HG02642 (cell line): Measurements from ENCODE around the gene FARP2.
"Not testable (repeated sequence)": the region's sequence is repeated elsewhere in the genome, so short reads cannot be mapped to it uniquely, and the experiment has no call there.

ENCODE experiments used
- ATAC-seq: cut with Tn5 transposase; IDR thresholded peaks from one replicate; pipeline ENCODE4 v1.9.1; 2021; ENCODE audit warnings: mild to moderate bottlenecking; ENCODE audit not compliant: unreplicated experiment, poor library complexity

The FARP2 gene

DNA sequence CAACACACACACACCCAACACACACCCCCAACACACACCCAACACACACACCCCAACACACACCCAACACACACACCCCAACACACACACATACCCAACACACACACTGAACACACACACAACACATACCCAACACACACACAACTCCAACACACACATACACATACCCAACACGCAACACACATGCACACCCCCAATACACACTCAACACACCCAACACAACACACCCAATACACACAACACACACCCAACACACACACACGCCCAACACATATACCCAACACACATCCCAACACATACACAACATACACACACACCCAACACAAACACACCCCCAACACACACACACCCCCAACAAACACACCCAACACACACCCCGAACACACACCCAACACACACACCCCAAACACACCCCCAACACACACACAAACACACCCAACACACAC lies 160.5 kb downstream of the FARP2 start:
- ATAC-seq: no peak

DNA sequence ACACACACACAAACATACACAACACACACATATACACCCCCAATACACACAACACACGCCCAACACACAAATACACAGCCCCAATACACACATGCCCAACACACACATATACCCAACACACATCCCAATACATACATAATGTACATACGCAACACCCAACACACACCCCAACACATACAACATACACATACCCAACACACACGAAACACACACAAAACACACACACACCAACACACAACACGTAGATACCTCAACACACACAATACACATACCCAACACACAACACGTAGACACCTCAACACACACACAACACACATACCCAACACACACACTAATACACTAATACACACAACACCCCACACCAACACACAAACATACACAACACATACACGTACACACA lies 161.2 kb downstream of the FARP2 start:
- ATAC-seq: no peak

DNA sequence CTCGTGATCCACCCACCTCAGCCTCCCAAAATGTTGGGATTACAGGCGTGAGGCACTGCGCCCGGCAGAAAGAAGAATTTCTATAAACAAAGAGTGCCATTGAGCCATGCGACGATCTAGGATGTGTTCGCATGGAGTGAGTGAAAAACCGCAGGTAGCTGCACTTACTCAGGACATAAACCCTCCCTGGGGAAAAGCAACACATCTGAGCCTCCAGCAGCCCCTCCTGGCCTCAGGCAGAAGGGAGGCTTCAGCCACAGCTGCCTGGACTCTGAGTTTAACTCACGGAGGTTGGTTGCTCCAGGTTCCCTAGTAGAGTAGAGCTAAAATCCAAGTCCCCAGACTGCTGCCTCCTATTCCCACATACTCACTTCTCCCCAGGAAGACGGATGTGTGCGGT lies 163.6 kb downstream of the FARP2 start:
- no peak for ATAC-seq

DNA sequence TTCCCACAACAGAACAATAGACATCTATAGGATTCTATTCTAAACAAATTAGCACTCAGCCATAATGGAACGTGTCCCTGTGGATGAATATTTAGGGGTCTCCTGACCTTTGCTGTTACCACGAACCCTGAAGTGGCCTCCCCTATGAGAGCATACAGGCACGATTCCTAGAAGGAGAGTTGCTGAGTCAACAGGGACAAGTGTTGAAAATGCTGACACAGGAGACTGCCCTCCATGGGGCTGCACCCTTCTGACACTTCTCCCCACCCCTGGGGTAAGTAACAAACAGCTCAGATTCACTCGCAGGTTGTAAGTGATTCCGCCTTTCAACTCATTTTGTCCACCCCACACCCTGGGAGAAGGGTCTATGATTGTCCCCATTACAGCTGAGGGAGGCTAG lies 166.4 kb downstream of the FARP2 start:
- ATAC-seq: no peak

DNA sequence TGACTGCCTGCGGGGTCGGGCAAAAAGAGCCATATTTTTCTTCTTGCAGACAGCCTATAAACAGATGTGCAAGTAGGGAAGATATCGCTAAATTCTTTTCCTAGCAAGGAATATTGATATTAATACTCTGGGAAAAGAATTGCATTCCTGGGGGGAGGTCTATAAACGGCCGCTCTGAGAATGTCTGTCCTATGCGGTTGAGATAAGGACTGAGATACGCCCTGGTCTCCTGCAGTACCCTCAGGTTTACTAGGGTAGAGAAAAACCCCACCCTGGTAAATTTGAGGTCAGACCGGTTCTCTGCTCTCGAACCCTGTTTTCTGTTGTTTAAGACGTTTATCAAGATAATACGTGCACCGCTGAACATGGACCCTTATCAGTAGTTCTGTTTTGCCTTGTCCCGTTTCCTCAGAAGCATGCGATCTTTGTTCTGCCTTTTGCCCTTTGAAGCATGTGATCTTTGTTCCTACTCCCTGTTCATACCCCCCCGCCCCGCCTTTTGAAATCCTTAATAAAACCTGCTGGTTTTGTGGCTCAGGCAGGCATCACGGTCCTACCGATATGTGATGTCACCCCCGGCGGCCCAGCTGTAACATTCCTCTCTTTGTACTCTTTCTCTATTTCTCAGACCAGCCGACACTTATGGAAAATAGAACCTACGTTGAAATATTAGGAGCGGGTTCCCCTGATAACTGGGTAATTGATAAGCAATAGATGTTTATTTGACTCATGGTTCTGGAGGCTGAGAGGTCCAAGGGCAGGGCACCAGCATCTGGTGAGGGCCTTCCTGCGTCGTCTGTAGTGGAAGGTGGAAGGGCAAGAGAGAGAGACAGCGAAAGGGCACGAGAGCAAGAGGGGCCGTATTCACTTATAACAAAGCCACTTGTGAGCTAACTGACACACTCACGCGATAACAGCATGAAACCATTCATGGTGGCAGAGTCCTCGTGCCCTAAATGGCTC lies 170.0 kb downstream of the FARP2 start:
- not testable (repeated sequence) for ATAC-seq

DNA sequence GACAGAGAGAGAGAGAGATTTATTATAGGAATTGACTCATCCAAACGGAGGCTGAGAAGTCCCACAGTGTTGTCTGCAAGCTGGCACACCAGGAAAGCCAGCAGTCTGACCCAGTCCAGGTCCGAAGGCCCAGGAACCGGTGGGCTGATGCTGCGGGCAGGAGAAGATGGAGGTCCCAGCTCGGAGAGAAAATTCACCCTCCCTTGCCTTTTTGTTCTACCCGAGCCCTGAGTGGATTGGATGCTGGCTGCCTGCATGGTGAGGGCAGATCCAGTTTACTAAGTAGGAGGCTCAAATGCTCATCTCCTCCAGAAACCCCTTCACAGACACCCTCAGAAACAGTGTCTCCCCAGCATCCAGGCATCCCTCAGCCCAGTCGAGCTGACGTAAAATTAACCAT lies 174.5 kb downstream of the FARP2 start:
- ATAC-seq: no peak

DNA sequence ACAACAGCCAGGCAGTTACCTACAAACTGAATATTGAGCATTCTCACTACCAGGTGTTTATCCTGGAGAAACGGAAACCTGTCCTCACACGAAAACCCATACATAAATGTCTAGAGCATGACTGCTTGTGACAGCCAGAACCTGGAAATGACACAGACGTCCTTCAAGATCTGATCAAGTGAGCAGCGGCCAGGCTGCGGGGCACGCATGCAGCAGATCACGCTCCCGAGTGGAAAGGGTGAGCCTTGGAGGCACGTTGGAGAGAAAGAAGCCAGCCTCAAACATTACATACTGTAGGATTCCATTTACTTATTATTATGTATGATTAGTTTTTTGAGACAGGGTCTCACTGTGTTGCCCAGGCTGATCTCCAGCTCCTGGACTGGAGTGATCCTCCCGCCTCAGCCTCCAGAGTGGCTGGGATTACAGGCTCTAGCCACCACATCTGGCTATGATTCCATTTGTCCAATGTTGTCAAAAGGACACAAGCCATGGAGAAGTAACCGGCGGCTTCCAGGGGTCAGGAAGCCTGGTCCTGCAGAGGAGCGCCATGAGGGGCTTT lies 175.2 kb downstream of the FARP2 start:
- no peak for ATAC-seq

DNA sequence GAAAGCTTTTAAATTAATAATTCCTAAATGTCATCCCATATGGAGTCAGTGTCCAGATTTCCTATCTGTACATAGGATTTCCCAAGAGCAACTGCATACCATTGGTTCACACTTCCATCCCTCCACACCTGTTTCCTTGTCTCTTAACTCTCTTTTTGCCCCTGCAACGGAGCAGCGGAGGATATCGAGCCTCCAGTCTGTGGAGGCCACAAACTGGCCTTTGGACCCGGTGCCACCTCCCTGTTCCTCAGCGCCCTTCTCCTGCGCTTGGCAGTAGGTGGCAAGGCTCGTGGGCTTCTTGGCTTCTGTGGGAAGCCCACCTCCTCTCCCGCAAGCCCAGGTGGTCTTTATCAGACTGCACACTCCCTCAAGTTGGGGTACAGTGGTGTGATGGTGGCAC lies 176.1 kb downstream of the FARP2 start:
- ATAC-seq: no peak

DNA sequence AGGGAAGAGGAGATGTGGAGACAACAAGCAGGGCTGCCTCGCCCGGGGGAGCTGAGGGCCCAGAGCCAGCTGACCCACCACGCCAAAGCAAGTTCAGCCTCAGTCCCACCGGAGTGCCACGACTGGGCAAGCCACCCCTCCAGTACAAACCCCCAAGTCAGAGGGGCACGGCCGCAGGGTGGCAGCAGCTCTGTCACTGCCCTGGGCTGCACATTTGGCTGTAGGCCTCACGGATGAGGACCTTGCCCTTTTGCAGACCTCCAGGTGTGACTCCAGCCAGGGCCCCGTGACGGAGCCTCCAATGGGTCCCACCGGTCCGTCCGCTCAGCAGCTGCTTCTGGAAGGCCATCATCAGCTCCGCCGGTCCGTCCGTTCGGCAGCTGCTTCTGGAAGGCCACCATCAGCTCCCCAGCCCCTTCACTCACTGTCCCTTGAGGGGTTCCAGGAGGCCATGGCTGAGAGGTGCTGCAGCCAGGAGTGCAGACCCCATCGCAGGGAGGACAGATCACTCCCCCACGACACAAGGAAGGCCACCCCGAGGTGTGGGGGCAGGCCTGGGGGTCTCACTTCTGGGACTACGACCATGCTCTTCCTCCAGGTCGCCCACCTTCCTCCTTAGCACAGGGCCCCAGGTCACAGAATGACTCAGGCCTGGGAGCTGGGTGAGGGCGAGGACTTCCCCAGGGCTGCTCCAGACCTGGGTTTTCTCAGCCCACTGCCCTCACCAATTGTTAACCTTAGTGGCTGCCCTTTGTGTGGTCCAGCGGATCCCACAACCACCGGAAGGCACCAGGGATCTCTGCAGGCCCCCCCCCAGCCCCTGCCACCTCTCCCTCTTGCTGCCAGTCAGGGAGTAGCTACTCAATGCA lies 176.9 kb downstream of the FARP2 start:
- no peak for ATAC-seq

DNA sequence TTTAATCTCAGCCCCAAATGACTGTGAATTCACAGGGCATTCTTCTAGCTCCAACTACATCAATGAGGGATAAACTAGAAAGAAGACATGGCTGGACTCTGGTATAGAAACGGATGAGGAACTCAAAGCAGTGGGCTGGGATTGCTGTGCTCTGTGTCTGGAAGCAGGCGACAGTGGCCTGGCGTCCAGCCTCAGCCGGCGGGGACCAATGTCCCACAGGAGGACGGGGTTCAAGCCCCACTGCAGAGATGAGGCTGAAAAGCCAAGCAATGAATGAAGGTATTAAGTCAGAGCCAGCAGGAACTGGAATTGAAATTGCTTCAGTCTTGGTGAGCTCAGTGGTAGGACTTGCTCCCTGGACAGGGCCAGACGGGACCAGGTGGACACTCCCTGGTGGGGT lies 178.2 kb downstream of the FARP2 start:
- no peak for ATAC-seq

DNA sequence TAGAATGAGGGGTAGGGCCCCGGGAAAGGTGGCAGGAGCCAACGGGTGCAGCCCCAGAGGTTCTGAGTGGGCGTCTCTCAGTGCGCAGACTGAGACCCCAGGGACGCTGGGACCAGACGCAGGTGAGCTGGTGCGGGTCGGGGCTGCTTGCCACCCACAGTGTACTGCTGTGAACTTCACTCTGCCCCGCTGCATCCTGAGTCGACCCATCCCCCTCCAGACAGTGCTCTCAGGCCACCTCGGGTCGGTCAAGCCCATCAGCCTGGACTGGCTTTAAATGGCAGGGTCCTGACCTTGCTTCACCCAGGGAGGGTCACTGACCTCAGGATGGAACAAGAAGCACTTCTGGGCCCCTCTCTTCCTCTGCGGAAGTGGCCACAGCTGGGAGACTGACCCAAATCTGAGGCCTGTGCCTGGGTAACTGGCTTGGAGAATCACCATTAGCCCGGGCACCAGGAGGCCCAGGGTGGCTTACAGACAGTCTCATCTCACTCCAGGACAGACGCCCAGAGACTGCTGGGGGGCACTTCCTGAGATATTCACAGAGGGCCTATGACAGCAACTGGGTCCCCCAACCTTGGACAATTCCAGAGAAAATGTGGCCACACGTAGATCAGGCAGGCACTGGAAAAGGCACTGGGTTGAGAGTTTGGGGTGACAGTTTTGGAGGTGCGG lies 178.8 kb downstream of the FARP2 start:
- no peak for ATAC-seq

DNA sequence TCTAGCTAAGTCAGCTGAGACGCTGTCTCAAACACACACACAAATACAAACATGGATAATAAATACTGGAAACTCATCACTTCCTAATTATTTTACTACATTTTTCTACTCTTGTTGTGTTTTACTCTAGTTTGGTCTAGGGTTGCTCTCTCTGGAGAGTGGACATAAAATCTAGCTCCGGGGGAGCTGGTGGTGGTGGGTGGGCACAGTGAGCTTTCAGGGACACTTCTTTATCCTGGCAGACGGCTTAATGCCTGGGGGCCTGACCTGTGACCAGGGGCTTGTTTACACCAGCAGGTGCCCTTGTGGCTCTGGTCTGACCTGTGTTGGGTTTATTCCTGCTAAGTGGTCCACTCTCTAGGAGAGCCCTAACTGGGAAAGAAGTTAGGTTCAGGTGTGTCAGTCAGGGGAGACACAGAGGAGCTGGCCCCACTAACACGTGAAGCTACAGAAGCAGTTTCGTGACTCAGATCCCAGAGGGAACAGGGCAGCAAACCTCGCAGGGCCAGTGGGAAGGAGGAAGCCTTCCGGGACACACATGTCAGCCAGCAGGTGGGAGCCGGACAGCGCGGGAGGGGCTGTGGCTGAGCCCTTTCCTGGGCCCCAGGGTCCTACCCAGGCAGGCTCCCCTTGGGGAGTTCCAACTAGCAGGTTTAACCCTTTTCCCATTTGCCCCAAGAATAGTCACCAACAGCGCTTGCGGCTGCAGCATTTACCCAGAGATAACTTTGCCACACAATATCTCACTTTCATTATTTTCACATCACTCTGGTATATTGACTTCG lies 180.0 kb downstream of the FARP2 start:
- ATAC-seq: no peak

DNA sequence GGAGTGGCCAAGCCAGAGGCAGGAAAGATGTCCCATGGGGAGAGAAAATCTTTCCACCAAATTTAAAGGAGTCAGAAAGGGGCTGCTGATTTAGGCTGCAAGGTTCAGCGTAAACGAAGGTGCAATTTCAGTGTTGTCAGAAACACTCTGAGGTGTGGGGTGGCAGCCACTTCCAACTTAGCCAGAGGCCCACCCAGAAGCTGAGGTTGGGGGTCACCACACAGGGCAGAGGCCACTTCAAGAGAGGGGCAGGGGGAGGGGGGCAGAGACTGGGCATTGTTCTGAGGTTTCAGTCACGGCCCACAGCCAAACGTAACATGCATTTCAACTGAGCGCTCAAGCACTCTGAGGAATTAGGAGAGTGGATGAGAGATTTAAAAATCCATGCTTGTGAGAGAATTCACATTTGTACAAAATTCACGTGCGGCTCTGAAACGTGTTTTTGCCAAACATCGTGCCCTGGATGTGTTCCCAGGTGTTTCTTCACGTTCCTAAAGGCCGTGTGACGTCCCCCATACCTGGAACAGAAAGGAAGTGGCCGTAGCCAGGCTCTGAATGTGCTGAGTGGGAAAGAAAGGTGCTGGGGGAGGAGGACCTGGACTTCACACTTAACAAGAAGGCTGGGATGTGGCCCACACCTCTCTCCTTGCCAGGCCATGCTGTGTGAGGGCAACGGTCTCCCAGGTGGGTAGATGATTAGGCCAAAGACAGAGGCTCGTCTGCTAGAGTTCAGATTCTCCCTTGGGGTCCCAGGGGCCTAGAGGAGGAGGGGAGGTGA lies 182.9 kb downstream of the FARP2 start:
- no peak for ATAC-seq

DNA sequence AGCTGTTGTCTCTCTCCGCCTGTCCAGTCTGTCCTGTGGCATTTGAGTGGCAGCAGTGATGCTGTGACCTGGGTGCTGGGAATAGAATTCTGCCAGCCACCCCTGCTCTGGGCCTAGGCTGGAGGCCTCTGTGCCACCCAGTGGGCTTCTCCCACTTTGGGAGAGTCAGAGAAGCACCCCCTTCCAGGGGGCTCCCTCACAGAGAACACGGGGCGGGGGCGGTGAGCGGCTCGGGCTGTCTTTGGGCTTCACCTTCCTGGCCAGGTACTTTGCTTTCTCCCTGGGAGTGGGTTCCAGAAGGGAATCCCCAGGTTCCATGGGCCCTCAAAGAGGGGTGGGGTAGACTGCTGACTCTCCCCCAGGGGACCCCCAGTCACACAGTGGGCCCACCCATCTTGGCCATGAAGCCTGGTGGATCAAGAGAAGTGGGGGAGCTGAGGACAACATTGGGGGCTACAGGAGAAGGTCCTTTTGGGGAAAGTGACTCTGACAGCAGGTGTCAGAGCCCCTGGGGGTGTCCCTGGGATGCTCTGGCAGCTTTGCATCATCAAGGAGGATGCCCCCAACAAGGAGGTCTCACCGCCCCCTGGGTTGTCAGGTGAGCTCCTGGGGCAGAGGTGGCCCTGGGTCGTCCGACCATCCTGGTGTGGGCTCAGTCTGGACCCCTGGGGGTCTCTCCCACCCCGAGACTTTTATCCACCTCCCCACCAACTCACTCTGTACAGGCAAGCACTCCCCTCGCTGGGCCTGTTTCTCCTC lies 183.7 kb downstream of the FARP2 start:
- ATAC-seq: no peak

DNA sequence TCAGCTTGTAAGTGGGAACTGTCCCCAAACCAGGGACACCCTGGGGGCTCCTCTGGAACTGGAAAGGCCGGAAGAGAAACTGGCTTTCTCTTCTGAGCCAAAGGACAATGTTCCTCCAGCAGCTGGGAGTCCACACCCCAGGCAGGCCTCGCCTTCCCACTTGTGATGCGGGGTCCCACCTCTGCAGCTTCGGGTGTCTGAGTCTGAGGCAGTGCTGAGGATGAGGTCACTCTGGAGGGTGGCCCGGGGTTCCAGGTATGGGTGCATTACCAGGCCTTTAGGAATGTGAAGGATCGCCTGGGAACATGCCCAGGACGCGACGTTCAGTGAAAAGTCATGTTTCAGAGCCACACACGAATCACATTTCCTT lies 184.3 kb downstream of the FARP2 start:
- no peak for ATAC-seq

DNA sequence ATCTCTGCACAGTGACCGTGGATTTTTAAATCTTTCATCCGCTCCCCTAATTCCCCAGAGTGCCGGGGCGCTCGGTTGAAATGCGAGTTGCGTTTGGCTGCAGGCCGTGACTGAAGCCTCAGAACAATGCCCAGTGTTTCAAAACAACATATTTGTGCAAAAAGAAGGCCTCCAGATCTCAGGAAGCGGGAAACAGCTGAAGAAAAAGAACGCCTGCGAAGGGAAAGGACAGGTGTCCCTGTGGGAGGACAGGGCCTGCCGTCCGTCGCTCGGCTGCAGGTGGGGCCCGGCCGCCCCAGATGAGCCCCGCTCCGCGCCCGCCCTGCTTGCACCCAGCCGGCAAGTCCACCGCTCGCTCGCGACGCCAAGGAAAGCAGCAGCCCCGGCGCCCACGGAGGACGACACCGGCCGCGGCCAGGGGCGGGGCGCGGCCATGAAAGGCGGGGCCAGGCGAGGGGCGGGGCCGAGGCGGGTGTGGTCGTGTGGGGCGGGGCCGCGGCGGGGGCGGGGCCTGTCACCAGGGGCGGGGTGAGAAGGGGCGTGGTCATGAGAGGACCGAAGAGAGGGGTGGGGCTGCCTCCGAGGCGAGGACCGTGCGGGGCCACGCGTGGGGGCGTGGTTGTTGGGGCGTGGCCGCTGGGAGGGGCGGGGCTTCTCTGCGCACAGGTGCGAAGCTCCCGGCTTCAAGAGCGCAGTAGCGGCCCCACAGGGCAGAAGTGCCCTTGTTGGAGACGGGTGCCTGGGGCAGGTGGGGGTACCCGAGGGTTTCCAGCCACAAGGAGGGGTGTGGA lies 184.9 kb downstream of the FARP2 start:
- ATAC-seq: no peak

DNA sequence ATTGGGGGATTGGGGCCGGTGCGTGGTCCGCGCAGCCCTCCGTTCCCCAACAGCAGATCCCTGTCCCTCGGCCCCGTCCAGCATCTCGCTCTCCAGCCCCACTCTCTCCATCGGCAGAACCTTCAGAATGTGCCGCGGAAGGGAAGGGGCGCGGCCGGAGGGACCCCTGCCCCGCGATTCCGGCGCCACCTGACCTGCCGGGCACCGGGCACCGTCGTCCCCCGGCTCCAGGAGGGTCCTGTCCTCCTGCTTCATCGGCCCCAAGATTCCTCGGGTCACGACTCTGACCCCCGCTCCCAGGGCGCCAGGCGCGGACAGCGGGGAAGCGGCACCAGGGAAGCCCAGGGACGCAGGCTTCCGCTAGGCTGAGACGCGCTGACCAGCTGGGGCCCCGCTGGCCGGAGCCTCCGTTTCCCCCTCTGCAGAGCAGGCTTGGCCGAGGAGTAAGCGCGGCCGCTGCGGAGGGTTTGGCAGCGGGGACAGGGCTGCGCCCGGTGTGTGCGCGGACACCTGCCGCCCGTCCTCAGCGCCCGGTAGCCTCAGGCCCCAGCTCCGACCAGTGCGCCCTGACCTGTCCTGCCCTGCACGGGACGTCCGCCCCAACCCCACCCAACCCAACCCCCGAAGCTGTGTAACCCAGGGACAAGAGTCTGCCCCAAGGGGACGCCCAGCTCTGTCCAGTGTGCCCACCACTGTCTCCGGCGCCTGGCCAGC lies 185.6 kb downstream of the FARP2 start:
- no peak for ATAC-seq
